SU-DHL-6 (cell line): ENCODE measurements around the gene MYB.

Experiments used
- CTCF ChIP-seq: fragments of 200-600 bp; sonication (generic); IDR thresholded peaks from one replicate; pipeline ENCODE4 v1.5.1; 2017; ENCODE audit warnings: antibody characterized with exemption, mild to moderate bottlenecking, low read length, moderate library complexity; ENCODE audit not compliant: insufficient read depth, poor library complexity, severe bottlenecking
- EZH2phosphoT487 ChIP-seq: fragments of 200-600 bp; sonication (generic), shearing (Covaris generic); conservative IDR thresholded peaks from 2 replicates; pipeline ENCODE4 v1.6.1; 2018; ENCODE audit warnings: mild to moderate bottlenecking, antibody characterized with exemption, low read length, moderate library complexity, mixed read lengths

- no peak for TF ChIP-seq CTCF
- TF ChIP-seq EZH2phosphoT487, result no peak
Observed at GRCh38 chr6:135158397-135158796, 22.7 kb upstream of the MYB start.
